Cardiac muscle cell (in vitro differentiated cells and primary cell): ENCODE measurements around the gene INPP4A. TPM values are rescaled to one million over a fixed set of nuclear protein-coding genes. Genes with fewer than 3 reads are reported as not detected.

ENCODE experiments used
- DNase-seq, 2 donors: peaks; one replicate each; pipeline versions ENCODE4 v3.0.0 to v3.0.0-alpha.2; 2010 to 2017; ENCODE audit warnings: low read depth in 1 of 2, low spot score in 1 of 2
- H3K27ac ChIP-seq: fragments of 200-600 bp; sonication (generic); 2 replicates; pipeline ENCODE4 v1.5.1; 2016
- H3K27me3 ChIP-seq: fragments of 200-600 bp; sonication (generic); 2 replicates; pipeline ENCODE4 v1.6.0; 2016; ENCODE audit warnings: control low read depth
- H3K36me3 ChIP-seq: fragments of 200-600 bp; sonication (generic); 2 replicates; pipeline ENCODE4 v1.5.1; 2016; ENCODE audit warnings: control low read depth
- H3K4me1 ChIP-seq: fragments of 200-600 bp; sonication (generic); 2 replicates; pipeline ENCODE4 v1.8.1; 2017; ENCODE audit warnings: low read depth, mild to moderate bottlenecking, mixed run types
- H3K4me3 ChIP-seq: fragments of 200-600 bp; sonication (generic); 2 replicates; pipeline ENCODE4 v1.5.1; 2016; ENCODE audit warnings: mild to moderate bottlenecking
- H3K9me3 ChIP-seq: fragments of 200-600 bp; sonication (generic); 2 replicates; pipeline ENCODE4 v1.5.1; 2017; ENCODE audit warnings: low read depth, mild to moderate bottlenecking, control low read depth
- CTCF ChIP-seq: IDR thresholded peaks from 2 replicates; pipeline ENCODE4 v1.5.1; 2012; ENCODE audit warnings: low read depth, mild to moderate bottlenecking, low read length
- polyA plus RNA-seq: library from polyadenylated mRNA; unstranded; fragments of >200 nt; fragmentation: Nextera tagmentation; extraction: Ambion mirVana; gene quantifications from 2 replicates; pipeline ENCODE4 v1.2.1, GENCODE V29; 2016
- total RNA-seq: library from RNA; depleted of rRNA; stranded (reverse); fragments of >200 nt; gene quantifications from 2 replicates; pipeline ENCODE4 v1.2.3, GENCODE V29; 2016

The INPP4A gene
- total and polyA plus RNA-seq, 2 experiments from 2014 or later: 11.6 to 25.0 TPM

GRCh38 chr2:98554116-98554861 lies 109.6 kb downstream of the INPP4A start:
- no peaks in the 10 kb centered on the region for H3K27me3 ChIP-seq
- no peaks in the 10 kb centered on the region for H3K36me3 ChIP-seq
- H3K9me3 ChIP-seq: no peaks in the 10 kb centered on the region
- no peaks in the 10 kb centered on the region for H3K4me1 ChIP-seq
- no peak overlapping the region for H3K4me3 ChIP-seq
- no peak for TF ChIP-seq CTCF
- DNase-seq: no peak
- no peak overlapping the region for H3K27ac ChIP-seq

DNA sequence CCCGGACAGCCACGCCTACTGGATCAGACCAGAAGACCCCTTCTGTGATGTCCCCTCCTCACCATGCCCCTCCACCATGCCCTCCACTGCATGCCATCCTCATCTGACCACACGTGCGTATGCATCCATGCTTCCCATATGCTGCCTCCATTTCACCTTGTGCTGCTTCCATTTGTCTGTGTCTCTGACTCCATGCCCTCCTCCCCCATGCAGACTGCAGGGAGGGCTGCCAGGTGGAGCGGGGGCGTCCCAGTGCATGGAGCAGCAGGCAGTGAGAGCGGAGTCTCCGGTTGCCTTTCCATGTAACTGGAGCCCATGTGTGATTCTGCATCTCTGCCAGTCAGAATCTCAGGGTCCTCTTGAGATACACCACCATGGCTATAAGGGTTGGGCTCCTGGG lies 111.0 kb downstream of the INPP4A start:
- Histone ChIP-seq H3K4me3 (no peak overlapping the region), H3K36me3 (no peaks in the 10 kb centered on the region), H3K27me3 (no peaks in the 10 kb centered on the region), H3K27ac (no peak overlapping the region), H3K4me1 (no peaks in the 10 kb centered on the region), H3K9me3 (no peaks in the 10 kb centered on the region)
- no peak for DNase-seq
- no peak for TF ChIP-seq CTCF

- Histone ChIP-seq H3K4me1 (peaks cover 2% of the 10 kb centered on the region), H3K9me3 (no peaks in the 10 kb centered on the region), H3K27me3 (no peaks in the 10 kb centered on the region), H3K36me3 (no peaks in the 10 kb centered on the region), H3K4me3 (no peak overlapping the region), H3K27ac (no peak overlapping the region)
- no peak for DNase-seq
- TF ChIP-seq CTCF: no peak
Observed at GRCh38 chr2:98556344-98557033, 111.8 kb downstream of the INPP4A start.

DNA sequence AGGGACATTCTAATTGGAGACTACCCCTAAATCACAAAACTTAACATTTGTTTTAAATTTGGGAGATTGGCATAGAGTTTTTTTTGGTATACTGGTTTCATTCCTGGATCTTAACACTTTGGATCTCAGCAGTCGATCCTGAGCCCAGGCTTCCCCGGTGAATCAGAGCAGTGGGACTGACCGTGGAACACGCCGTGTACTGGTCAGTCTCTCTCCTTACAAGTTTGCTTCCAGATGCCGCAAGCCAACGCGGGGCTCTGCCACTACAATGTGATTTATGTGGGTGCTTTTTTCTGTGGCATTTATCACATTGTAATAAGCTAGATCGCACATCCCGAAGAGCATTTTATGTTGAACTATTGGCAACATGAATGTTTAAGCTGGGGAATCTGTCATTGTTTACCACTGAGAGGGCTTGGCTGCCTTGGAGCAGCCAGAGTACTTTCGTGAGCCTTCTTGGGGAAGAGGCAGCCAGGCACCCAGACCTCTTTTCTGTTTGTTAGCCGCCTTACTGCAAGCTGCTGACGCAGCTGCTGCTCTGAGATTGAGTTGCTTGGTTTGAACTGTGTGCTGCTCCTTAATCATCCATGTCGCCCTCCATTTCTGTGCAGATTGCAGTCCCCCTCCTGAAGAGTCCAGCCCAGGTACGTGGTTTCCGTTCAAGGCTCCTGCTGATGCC lies 114.3 kb downstream of the INPP4A start:
- no peak for TF ChIP-seq CTCF
- H3K27me3 ChIP-seq: no peaks in the 10 kb centered on the region
- no peak overlapping the region for H3K27ac ChIP-seq

DNA sequence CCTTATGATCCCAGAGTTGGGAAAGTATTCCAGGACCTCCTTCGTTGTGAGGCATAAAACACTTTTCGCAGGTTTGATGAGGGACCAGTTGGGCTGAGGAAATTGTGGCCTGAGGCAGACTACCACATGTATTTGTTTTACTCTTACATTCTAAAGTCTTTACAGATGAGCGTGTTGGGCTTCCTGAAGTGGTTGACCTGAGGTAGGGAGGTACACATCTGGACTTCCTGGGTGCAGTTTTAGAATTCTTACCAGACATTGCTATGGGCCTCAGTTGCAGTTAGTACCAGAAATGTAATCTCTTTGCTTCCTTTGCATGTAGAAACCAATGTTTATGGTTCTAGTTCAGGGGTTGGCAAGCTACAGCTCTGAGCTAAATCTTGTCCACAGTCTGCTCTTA lies 114.9 kb downstream of the INPP4A start:
- no peaks in the 10 kb centered on the region for H3K27me3 ChIP-seq
- H3K4me1 ChIP-seq: peaks cover 5% of the 10 kb centered on the region
- no peak overlapping the region for H3K27ac ChIP-seq
- H3K4me3 ChIP-seq: no peak overlapping the region
- peak in 1 of 2 donors; percentile 6 for DNase-seq
- no peak for TF ChIP-seq CTCF
- H3K36me3 ChIP-seq: no peaks in the 10 kb centered on the region
- no peaks in the 10 kb centered on the region for H3K9me3 ChIP-seq

More for the DNA sequence above, 114.3 kb downstream of the INPP4A start:
- DNase-seq: no peak
- H3K4me3 ChIP-seq: no peak overlapping the region
- H3K9me3 ChIP-seq: no peaks in the 10 kb centered on the region
- H3K4me1 ChIP-seq: peaks cover 5% of the 10 kb centered on the region
- H3K36me3 ChIP-seq: no peaks in the 10 kb centered on the region
